ENCODE data around the gene POLR1A.

DNA sequence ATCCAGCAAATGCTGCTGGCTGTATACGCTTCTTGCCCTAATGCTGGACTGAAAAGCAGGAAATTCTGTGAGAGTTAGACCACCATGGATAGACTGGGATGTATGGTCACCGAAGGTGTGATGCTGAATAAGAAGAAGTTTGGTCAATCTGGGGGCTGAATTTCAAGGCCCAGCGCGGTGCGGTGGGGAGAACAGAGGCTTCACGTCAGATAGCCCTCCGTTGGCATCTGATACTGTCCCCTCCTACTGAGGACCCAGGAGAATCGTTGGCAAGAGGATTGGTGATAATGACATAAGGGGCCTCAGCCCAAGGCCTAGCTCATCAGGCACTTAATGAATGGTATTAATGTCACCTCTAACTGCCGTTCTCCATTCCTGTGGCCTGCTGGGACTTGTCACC lies 119.6 kb downstream of the POLR1A start:
- TF ChIP-seq EZH2 (IDR thresholded peaks at IDR 0.05; ENCODE audit: borderline replicate concordance) (no peak), EZH2phosphoT487 (IDR thresholded peaks at IDR 0.05; ENCODE audit: low read depth, severe bottlenecking, unreplicated experiment) (no peak)
- TF ChIP-seq, protein P1, sequence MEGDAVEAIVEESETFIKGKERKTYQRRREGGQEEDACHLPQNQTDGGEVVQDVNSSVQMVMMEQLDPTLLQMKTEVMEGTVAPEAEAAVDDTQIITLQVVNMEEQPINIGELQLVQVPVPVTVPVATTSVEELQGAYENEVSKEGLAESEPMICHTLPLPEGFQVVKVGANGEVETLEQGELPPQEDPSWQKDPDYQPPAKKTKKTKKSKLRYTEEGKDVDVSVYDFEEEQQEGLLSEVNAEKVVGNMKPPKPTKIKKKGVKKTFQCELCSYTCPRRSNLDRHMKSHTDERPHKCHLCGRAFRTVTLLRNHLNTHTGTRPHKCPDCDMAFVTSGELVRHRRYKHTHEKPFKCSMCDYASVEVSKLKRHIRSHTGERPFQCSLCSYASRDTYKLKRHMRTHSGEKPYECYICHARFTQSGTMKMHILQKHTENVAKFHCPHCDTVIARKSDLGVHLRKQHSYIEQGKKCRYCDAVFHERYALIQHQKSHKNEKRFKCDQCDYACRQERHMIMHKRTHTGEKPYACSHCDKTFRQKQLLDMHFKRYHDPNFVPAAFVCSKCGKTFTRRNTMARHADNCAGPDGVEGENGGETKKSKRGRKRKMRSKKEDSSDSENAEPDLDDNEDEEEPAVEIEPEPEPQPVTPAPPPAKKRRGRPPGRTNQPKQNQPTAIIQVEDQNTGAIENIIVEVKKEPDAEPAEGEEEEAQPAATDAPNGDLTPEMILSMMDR (IDR thresholded peaks at IDR 0.05; ENCODE audit: poor library complexity), result no peak
